Ovary (tissue), 3 donors: ENCODE results near the gene GOSR1.

Experiments used
- EP300 ChIP-seq: sonication (generic); formaldehyde crosslinking; IDR thresholded peaks from one replicate; pipeline ENCODE4 v1.6.1; 2017; ENCODE audit warnings: antibody characterized with exemption
- POLR2A ChIP-seq: fragments of 450-650 bp; IDR thresholded peaks from one replicate; pipeline ENCODE4 v1.6.1; 2017; ENCODE audit warnings: antibody characterized with exemption, mild to moderate bottlenecking, moderate library complexity
- TF ChIP-seq, protein P1 (sequence below), 3 donors: fragments of 450-650 bp in 2 of 3; fragments of 200-600 bp in 1 of 3; IDR thresholded peaks; one replicate each; pipeline versions ENCODE4 v1.5.1 to v1.8.0; 2016 to 2022; ENCODE audit warnings: antibody characterized with exemption in 3 of 3, mild to moderate bottlenecking in 1 of 3
- donor health status: DM: no; HTN: no; CAD: no.

- TF ChIP-seq, protein P1, sequence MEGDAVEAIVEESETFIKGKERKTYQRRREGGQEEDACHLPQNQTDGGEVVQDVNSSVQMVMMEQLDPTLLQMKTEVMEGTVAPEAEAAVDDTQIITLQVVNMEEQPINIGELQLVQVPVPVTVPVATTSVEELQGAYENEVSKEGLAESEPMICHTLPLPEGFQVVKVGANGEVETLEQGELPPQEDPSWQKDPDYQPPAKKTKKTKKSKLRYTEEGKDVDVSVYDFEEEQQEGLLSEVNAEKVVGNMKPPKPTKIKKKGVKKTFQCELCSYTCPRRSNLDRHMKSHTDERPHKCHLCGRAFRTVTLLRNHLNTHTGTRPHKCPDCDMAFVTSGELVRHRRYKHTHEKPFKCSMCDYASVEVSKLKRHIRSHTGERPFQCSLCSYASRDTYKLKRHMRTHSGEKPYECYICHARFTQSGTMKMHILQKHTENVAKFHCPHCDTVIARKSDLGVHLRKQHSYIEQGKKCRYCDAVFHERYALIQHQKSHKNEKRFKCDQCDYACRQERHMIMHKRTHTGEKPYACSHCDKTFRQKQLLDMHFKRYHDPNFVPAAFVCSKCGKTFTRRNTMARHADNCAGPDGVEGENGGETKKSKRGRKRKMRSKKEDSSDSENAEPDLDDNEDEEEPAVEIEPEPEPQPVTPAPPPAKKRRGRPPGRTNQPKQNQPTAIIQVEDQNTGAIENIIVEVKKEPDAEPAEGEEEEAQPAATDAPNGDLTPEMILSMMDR (IDR thresholded peaks at IDR 0.05), result no peak
- TF ChIP-seq POLR2A (no peak), EP300 (no peak)
Observed at GRCh38 chr17:30543456-30543855, 66.2 kb downstream of the GOSR1 start.
